Gastroesophageal sphincter (tissue), 4 donors: Measurements from ENCODE around the gene NR6A1. TPM values are rescaled to one million over a fixed set of nuclear protein-coding genes. Genes with fewer than 3 reads are reported as not detected.

ENCODE experiments used
- ATAC-seq: fragments of 150-250 bp; one replicate; pipeline ENCODE4 v1.9.1; 2016; ENCODE audit warnings: mild to moderate bottlenecking, moderate library complexity
- H3K27ac ChIP-seq, 4 donors: fragments of 200-600 bp; sonication (generic) in 3 of 4; 1 replicate in 3 of 4; 2 replicates in 1 of 4; pipeline ENCODE4 v1.5.1; 2016 to 2019
- H3K27me3 ChIP-seq: fragments of 200-600 bp; sonication (generic); one replicate; pipeline ENCODE4 v1.5.1; 2019
- H3K36me3 ChIP-seq, 2 donors: fragments of 200-600 bp; sonication (generic); one replicate each; pipeline ENCODE4 v1.5.1; 2019; ENCODE audit warnings: control low read depth in 1 of 2
- H3K4me1 ChIP-seq, 3 donors: fragments of 200-600 bp; sonication (generic); 1 replicate in 2 of 3; 2 replicates in 1 of 3; pipeline ENCODE4 v1.5.1; 2016 to 2019; ENCODE audit warnings: control low read depth in 2 of 3
- H3K4me3 ChIP-seq, 2 donors: fragments of 200-600 bp; sonication (generic); one replicate each; pipeline ENCODE4 v1.5.1; 2019; ENCODE audit warnings: mild to moderate bottlenecking in 1 of 2, moderate library complexity in 1 of 2
- H3K9me3 ChIP-seq, 3 donors: fragments of 200-600 bp; sonication (generic); one replicate each; pipeline ENCODE4 v1.5.1; 2017 to 2019; ENCODE audit warnings: control low read depth in 2 of 3
- EP300 ChIP-seq: sonication (generic); formaldehyde crosslinking; IDR thresholded peaks from one replicate; pipeline ENCODE4 v1.6.1; 2017; ENCODE audit warnings: antibody characterized with exemption, mild to moderate bottlenecking
- POLR2A ChIP-seq, 2 donors: fragments of 450-650 bp; IDR thresholded peaks; one replicate each; pipeline ENCODE4 v1.6.1; 2017; ENCODE audit warnings: antibody characterized with exemption in 2 of 2, mild to moderate bottlenecking in 2 of 2, moderate library complexity in 1 of 2
- POLR2AphosphoS5 ChIP-seq: sonication (generic); formaldehyde crosslinking; IDR thresholded peaks from one replicate; pipeline ENCODE4 v1.6.1; 2017; ENCODE audit warnings: antibody characterized with exemption
- WGBS, 2 donors: methylation state at CpG; one replicate each; pipeline ENCODE4 v1.1.5; 2018; ENCODE audit warnings: low coverage in 1 of 2; 5-methylcytosine and 5-hydroxymethylcytosine counted together
- total RNA-seq, 4 donors: library from RNA; depleted of rRNA; stranded (reverse); fragments of >200 nt; gene quantifications; one replicate each; pipeline ENCODE4 v1.1.0, GENCODE V29; 2016
- TF ChIP-seq, protein P1 (sequence below), 4 experiments: fragments of 200-600 bp in 2 of 4; fragments of 450-650 bp in 2 of 4; sonication (generic) in 1 of 4; IDR thresholded peaks; one replicate each; pipeline ENCODE4 v1.5.1; 2017 to 2019; ENCODE audit warnings: antibody characterized with exemption in 4 of 4, mild to moderate bottlenecking in 2 of 4, moderate library complexity in 2 of 4

Gene NR6A1
- total RNA-seq, 4 donors from 2014 or later = 0.16 to 4.4 (median 0.62) TPM

DNA sequence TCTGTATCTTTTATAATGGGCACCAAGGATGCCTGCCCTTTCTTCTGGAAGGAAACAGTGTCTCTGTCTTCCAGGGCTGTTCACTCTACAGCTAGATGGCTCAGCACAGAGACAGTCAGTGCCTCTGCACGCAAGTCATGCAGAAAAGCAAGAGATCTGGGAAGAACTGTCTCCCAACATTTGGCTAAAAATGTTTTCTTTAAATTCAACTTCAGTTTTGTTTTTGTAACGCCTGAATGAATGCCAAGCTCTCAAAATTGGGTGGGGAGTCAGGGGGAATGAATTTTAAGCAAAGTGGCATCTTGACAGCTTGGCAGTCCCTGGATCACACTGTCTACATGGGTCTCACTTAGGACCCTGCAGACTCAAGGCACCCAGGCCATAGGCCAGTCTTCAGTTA lies 18.4 kb upstream of the NR6A1 start:
- TF ChIP-seq, protein P1, sequence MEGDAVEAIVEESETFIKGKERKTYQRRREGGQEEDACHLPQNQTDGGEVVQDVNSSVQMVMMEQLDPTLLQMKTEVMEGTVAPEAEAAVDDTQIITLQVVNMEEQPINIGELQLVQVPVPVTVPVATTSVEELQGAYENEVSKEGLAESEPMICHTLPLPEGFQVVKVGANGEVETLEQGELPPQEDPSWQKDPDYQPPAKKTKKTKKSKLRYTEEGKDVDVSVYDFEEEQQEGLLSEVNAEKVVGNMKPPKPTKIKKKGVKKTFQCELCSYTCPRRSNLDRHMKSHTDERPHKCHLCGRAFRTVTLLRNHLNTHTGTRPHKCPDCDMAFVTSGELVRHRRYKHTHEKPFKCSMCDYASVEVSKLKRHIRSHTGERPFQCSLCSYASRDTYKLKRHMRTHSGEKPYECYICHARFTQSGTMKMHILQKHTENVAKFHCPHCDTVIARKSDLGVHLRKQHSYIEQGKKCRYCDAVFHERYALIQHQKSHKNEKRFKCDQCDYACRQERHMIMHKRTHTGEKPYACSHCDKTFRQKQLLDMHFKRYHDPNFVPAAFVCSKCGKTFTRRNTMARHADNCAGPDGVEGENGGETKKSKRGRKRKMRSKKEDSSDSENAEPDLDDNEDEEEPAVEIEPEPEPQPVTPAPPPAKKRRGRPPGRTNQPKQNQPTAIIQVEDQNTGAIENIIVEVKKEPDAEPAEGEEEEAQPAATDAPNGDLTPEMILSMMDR (IDR thresholded peaks at IDR 0.05) = no peak
- no peak for TF ChIP-seq POLR2A (IDR thresholded peaks at IDR 0.05)
- TF ChIP-seq EP300 = no peak
- no peak for TF ChIP-seq POLR2AphosphoS5
- 49 to 83% methylated on average over 1 to 2 of the region's 2 CpGs for WGBS, 2 donors
- Histone ChIP-seq H3K4me3 (no peak overlapping the region), H3K27me3 (no peaks in the 10 kb centered on the region), H3K4me1 (peaks cover 0 to 20% (median 0%) of the 10 kb centered on the region in 3 donors), H3K27ac (no peak overlapping the region), H3K9me3 (no peaks in the 10 kb centered on the region), H3K36me3 (peaks cover 0 to 43% of the 10 kb centered on the region in 2 donors)
- no peak for ATAC-seq

DNA sequence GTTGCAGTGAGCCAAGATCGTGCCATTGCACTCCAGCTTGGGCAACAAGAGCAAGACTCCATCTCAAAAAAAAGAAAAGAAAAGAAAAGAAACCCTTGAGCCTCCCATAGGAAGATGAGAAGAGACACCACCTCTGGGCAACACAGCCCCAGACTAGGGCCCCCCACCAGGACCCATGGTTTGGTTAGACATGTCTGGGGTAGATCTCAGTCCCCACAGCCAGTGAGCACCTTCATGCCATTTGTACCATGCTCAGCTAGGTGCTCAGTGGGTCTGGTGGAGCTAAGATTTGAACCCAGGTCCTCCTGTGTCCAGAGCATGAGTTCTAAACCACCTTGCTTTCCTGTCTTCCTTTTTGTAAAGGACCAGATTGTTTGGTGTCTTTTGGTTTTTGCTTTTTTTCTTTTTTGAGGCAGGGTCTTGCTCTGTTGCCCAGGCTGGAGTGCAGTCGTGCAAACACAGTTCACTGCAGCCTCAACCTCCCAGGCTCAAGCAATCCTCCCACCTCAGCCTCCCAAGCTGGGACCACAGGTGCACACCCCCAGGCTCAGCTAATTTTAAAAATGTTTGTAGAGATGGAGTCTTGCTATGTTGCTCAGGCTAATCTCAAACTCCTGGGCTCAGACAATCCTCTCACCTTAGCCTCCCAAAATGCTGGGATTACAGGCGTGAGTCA lies 17.6 kb upstream of the NR6A1 start:
- peaks cover 0 to 43% of the 10 kb centered on the region in 2 donors for H3K36me3 ChIP-seq
- H3K9me3 ChIP-seq = no peaks in the 10 kb centered on the region
- no peak overlapping the region for H3K4me3 ChIP-seq
- H3K27ac ChIP-seq = no peak overlapping the region
- H3K27me3 ChIP-seq = no peaks in the 10 kb centered on the region
- 85% methylated on average over 3 of the region's 3 CpGs; no CpG with 5 or more reads in 1 of the 2 donors for WGBS, 2 donors
- peaks cover 0 to 26% (median 5%) of the 10 kb centered on the region in 3 donors for H3K4me1 ChIP-seq
- TF ChIP-seq POLR2A (IDR thresholded peaks at IDR 0.05) = no peak
- TF ChIP-seq EP300 = no peak
- TF ChIP-seq POLR2AphosphoS5 = no peak
- TF ChIP-seq, protein P1 (IDR thresholded peaks at IDR 0.05) = no peak
- ATAC-seq = no peak

DNA sequence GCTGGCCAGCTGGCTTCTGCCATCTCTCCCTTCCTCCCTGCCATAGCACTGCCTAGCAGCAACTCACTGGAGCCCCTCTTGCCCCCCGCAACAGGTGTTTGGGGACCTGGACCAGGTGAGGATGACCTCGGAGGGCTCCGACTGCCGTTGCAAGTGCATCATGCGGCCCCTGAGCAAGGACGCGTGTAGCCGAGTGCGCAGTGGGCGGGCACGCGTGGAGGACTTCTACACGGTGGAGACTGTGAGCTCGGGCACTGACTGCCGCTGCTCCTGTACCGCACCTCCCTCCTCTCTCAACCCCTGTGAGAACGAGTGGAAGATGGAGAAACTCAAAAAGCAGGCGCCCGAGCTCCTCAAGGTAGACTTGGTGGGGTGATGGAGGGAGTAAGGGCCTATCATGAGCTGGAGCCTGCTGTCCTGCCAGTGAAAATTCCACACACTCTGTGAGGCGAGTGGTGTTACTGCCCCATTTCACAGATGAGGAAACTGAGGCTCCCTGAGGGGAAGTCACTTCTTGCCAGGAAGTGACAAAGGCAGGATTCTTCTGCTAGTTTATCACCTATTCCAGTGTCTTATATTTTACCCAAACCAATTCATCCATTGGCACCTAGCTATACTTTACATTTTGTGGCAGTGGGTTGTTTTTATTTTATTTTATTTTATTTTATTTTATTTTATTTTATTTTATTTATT lies 15.9 kb upstream of the NR6A1 start:
- TF ChIP-seq, protein P1 (IDR thresholded peaks at IDR 0.05) = no peak
- TF ChIP-seq POLR2AphosphoS5 (no peak), POLR2A (IDR thresholded peaks at IDR 0.05) (no peak), EP300 (no peak)
- 90% methylated on average over 1 of the region's 20 CpGs; no CpG with 5 or more reads in 1 of the 2 donors for WGBS, 2 donors
- H3K27ac ChIP-seq = no peak overlapping the region

DNA sequence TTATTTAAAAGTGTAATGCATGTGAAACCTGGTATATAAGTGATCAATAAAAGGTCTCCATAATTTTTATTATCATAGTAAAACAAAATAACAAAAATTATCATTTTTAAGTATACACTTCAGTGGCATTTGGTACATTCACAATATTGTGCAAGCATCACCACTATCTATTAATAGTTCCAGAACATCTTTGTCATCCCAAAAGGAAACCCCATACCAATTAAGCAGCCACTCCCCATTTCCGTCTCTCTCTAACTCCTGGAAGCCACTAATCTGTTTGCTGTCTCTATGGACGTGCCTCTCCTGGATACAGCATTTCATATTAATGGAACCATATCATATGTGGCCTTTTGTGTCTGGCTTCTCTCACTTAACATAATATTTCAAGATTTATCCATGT lies 13.4 kb upstream of the NR6A1 start:
- peak; percentile 63 for ATAC-seq
- 17 to 25% methylated on average over 2 of the region's 2 CpGs for WGBS, 2 donors
- Histone ChIP-seq H3K36me3 (peaks cover 0 to 27% of the 10 kb centered on the region in 2 donors), H3K27ac (peak overlapping the region in 3 of 4 donors; percentile 53 to 85 (median 64)), H3K4me1 (peaks cover 0 to 47% (median 21%) of the 10 kb centered on the region in 3 donors), H3K4me3 (no peak overlapping the region), H3K9me3 (no peaks in the 10 kb centered on the region), H3K27me3 (no peaks in the 10 kb centered on the region)
- TF ChIP-seq POLR2AphosphoS5 (no peak), EP300 (no peak)
- TF ChIP-seq, protein P1 (IDR thresholded peaks at IDR 0.05) = no peak

More for the DNA sequence above, 15.9 kb upstream of the NR6A1 start:
- ATAC-seq = no peak
- H3K4me3 ChIP-seq = no peak overlapping the region
- no peaks in the 10 kb centered on the region for H3K9me3 ChIP-seq
- H3K4me1 ChIP-seq = peaks cover 0 to 22% (median 9%) of the 10 kb centered on the region in 3 donors
- peaks cover 0 to 43% of the 10 kb centered on the region in 2 donors for H3K36me3 ChIP-seq
- H3K27me3 ChIP-seq = no peaks in the 10 kb centered on the region
